OCI-LY3 (cell line): ENCODE data around the gene PRIM2.
"Not testable (repeated sequence)": the region's sequence is repeated elsewhere in the genome, so short reads cannot be mapped to it uniquely, and the experiment has no call there.

Experiments
- CTCF ChIP-seq: fragments of 200-600, 300-600 bp; sonication (generic); IDR thresholded peaks from 2 replicates; pipeline ENCODE4 v1.5.1; 2014; ENCODE audit warnings: antibody characterized with exemption, low read length, low read depth
- EZH2phosphoT487 ChIP-seq: fragments of 200-600 bp; shearing (Covaris generic); IDR thresholded peaks from 2 replicates; pipeline ENCODE4 v1.6.1; 2018; ENCODE audit warnings: antibody characterized with exemption, mixed run types, low read depth

GRCh38 chr6:57343342-57343741 lies 25.9 kb downstream of the PRIM2 start:
- not testable (repeated sequence) for TF ChIP-seq CTCF, EZH2phosphoT487
